Neural progenitor cell (in vitro differentiated cells): Measurements from ENCODE around the gene NDUFA8. TPM values are rescaled to one million over a fixed set of nuclear protein-coding genes. Genes with fewer than 3 reads are reported as not detected.

ENCODE experiments used
- DNase-seq: peaks from one replicate; pipeline ENCODE4 v3.0.0-alpha.2; 2016; ENCODE audit warnings: low spot score
- H2AFZ ChIP-seq: fragments of 200-600 bp; sonication (generic); replicated peaks from 2 replicates; pipeline ENCODE4 v1.6.1; 2016; ENCODE audit warnings: antibody characterized with exemption
- H3F3A ChIP-seq: fragments of 200-600 bp; sonication (generic); 2 replicates; pipeline ENCODE4 v1.6.1; 2016; ENCODE audit warnings: antibody characterized with exemption, low read depth
- H3K27ac ChIP-seq: fragments of 200-600 bp; sonication (generic); 2 replicates; pipeline ENCODE4 v1.5.1; 2016; ENCODE audit warnings: mild to moderate bottlenecking
- H3K27me3 ChIP-seq: fragments of 200-600 bp; sonication (generic); 2 replicates; pipeline ENCODE4 v1.6.1; 2016; ENCODE audit warnings: mild to moderate bottlenecking, moderate library complexity
- H3K36me3 ChIP-seq: fragments of 200-600 bp; sonication (generic); 2 replicates; pipeline ENCODE4 v1.5.1; 2016
- H3K4me1 ChIP-seq: fragments of 200-600 bp; sonication (generic); 2 replicates; pipeline ENCODE4 v1.6.1; 2016; ENCODE audit warnings: mixed run types
- H3K4me2 ChIP-seq: fragments of 200-600 bp; sonication (generic); 2 replicates; pipeline ENCODE4 v1.6.1; 2016
- H3K4me3 ChIP-seq: fragments of 200-600 bp; sonication (generic); 2 replicates; pipeline ENCODE4 v1.5.1; 2016
- H3K79me2 ChIP-seq: fragments of 200-600 bp; sonication (generic); 2 replicates; pipeline ENCODE4 v1.6.1; 2016; ENCODE audit warnings: low read depth
- H3K9ac ChIP-seq: fragments of 200-600 bp; sonication (generic); 2 replicates; pipeline ENCODE4 v1.6.1; 2016
- H3K9me3 ChIP-seq: fragments of 200-600 bp; sonication (generic); 2 replicates; pipeline ENCODE4 v1.5.1; 2016; ENCODE audit warnings: low read depth
- H4K20me1 ChIP-seq: fragments of 200-600 bp; sonication (generic); 2 replicates; pipeline ENCODE4 v1.6.1; 2016; ENCODE audit warnings: low read depth
- H3K27ac Mint-ChIP-seq: 3 replicates; pipeline ENCODE4 v1.8.0; 2021; ENCODE audit warnings: mixed read lengths
- H3K27me3 Mint-ChIP-seq: 2 replicates; pipeline ENCODE4 v1.8.0; 2022; ENCODE audit warnings: low read depth, mild to moderate bottlenecking, inconsistent platforms, moderate library complexity, mixed read lengths; ENCODE audit not compliant: insufficient read depth
- H3K36me3 Mint-ChIP-seq: 3 replicates; pipeline ENCODE4 v1.8.0; 2021; ENCODE audit warnings: mixed read lengths
- H3K4me1 Mint-ChIP-seq: 3 replicates; pipeline ENCODE4 v1.8.0; 2021; ENCODE audit warnings: mixed read lengths
- H3K4me3 Mint-ChIP-seq: 3 replicates; pipeline ENCODE4 v1.8.0; 2021; ENCODE audit warnings: mild to moderate bottlenecking, moderate library complexity, mixed read lengths
- H3K9me3 Mint-ChIP-seq: 3 replicates; pipeline ENCODE4 v1.8.0; 2020; ENCODE audit warnings: mixed read lengths
- EZH2 ChIP-seq: fragments of 200-600 bp; sonication (generic); IDR thresholded peaks from 2 replicates; pipeline ENCODE4 v1.6.1; 2017; ENCODE audit warnings: antibody characterized with exemption, mild to moderate bottlenecking, moderate library complexity
- EZH2phosphoT487 ChIP-seq: fragments of 200-600 bp; sonication (generic); IDR thresholded peaks from 2 replicates; pipeline ENCODE4 v1.6.1; 2017; ENCODE audit warnings: antibody characterized with exemption
- total RNA-seq: library from RNA; depleted of rRNA; stranded (reverse); fragments of >200 nt; gene quantifications from 2 replicates; pipeline ENCODE4 v1.2.3, GENCODE V29; 2015; ENCODE audit warnings: low replicate concordance
- TF ChIP-seq, protein P1 (sequence below): fragments of 200-600 bp; sonication (generic); IDR thresholded peaks from 2 replicates; pipeline ENCODE4 v1.5.1; 2017; ENCODE audit warnings: antibody characterized with exemption, mild to moderate bottlenecking

The NDUFA8 gene
- total RNA-seq, 1 donor from 2014 or later, result 49.6 TPM

DNA sequence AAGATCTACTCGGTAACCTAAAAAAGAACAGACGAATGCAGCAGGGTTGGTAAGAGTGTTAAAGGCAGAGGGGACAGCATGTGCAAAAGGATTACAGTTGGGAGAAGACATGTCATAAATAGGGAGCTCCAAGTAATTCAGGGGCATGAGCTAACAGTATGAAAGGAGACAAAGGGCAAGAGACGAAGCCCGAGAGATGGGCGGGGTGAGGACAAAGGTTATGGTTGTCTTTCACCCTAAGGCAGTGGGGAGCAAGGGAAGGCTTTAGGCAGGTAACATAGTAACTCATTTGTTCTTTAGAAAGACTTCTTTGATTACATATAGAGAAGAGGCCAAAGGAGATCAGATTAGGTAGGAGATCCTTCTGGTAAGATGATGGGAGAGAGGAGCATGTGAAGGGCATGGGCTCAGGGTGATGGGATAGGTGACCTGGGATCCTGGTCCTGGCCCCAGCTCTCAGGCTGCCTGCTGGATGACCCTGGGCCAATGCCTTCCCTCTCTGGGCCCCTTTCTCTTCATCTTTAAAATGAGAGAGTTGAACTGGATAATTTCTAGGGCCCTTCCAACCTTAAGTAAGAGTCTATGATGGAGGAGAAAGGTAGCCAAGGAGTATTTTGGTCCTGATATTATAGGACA is 19.6 kb upstream of the NDUFA8 start:
- no peak overlapping the region for H3K4me2 ChIP-seq

DNA sequence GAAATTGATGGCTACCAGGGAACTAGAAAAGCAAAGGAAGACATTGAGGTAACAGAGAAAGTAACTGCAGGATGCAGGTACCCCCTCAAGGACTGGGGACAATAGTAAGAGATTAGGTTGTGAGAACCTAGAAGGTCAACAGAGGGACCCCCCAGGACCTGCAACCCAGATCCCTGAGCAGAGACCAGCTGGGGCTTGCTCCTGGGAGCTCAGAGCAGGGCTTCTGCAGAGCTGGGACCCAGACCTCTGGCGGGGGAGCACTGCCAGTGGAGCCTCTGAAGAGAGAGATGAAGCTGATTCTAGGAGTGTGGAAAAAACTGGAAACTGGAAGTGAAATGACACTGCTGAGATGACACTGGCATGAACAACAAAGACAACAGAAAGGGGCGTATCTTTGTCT is 17.3 kb upstream of the NDUFA8 start:
- no peaks in the 10 kb centered on the region for H3F3A ChIP-seq
- H3K79me2 ChIP-seq, result no peaks in the 10 kb centered on the region
- TF ChIP-seq EZH2phosphoT487 (no peak), EZH2 (no peak)
- TF ChIP-seq, protein P1, sequence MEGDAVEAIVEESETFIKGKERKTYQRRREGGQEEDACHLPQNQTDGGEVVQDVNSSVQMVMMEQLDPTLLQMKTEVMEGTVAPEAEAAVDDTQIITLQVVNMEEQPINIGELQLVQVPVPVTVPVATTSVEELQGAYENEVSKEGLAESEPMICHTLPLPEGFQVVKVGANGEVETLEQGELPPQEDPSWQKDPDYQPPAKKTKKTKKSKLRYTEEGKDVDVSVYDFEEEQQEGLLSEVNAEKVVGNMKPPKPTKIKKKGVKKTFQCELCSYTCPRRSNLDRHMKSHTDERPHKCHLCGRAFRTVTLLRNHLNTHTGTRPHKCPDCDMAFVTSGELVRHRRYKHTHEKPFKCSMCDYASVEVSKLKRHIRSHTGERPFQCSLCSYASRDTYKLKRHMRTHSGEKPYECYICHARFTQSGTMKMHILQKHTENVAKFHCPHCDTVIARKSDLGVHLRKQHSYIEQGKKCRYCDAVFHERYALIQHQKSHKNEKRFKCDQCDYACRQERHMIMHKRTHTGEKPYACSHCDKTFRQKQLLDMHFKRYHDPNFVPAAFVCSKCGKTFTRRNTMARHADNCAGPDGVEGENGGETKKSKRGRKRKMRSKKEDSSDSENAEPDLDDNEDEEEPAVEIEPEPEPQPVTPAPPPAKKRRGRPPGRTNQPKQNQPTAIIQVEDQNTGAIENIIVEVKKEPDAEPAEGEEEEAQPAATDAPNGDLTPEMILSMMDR, result no peak
- H3K9ac ChIP-seq, result no peak overlapping the region
- H3K9me3 ChIP-seq, result no peaks in the 10 kb centered on the region
- Mint-ChIP-seq H3K27me3 (peaks cover 14% of the 10 kb centered on the region), H3K9me3 (no peaks in the 10 kb centered on the region), H3K4me3 (no peak overlapping the region), H3K27ac (no peak overlapping the region), H3K4me1 (no peaks in the 10 kb centered on the region), H3K36me3 (no peaks in the 10 kb centered on the region)
- no peak overlapping the region for H3K4me3 ChIP-seq
- no peaks in the 10 kb centered on the region for H3K36me3 ChIP-seq
- no peak overlapping the region for H3K27ac ChIP-seq
- no peaks in the 10 kb centered on the region for H4K20me1 ChIP-seq
- H3K4me2 ChIP-seq, result no peak overlapping the region
- H3K27me3 ChIP-seq, result peaks cover 4% of the 10 kb centered on the region
- no peak overlapping the region for H2AFZ ChIP-seq
- no peak for DNase-seq
- H3K4me1 ChIP-seq, result no peaks in the 10 kb centered on the region

More for the DNA sequence above, 19.6 kb upstream of the NDUFA8 start:
- Histone ChIP-seq H4K20me1 (no peaks in the 10 kb centered on the region), H3K4me3 (no peak overlapping the region), H3K79me2 (no peaks in the 10 kb centered on the region), H2AFZ (no peak overlapping the region), H3K9me3 (no peaks in the 10 kb centered on the region), H3K9ac (no peak overlapping the region), H3K4me1 (no peaks in the 10 kb centered on the region), H3K27ac (no peak overlapping the region), H3F3A (no peaks in the 10 kb centered on the region), H3K27me3 (peaks cover 4% of the 10 kb centered on the region), H3K36me3 (no peaks in the 10 kb centered on the region)
- Mint-ChIP-seq H3K9me3 (no peaks in the 10 kb centered on the region), H3K36me3 (no peaks in the 10 kb centered on the region), H3K4me1 (no peaks in the 10 kb centered on the region), H3K27ac (no peak overlapping the region), H3K4me3 (no peak overlapping the region), H3K27me3 (peaks cover 10% of the 10 kb centered on the region)
- TF ChIP-seq EZH2, result no peak
- TF ChIP-seq, protein P1, result no peak
- no peak for TF ChIP-seq EZH2phosphoT487
- DNase-seq, result no peak

DNA sequence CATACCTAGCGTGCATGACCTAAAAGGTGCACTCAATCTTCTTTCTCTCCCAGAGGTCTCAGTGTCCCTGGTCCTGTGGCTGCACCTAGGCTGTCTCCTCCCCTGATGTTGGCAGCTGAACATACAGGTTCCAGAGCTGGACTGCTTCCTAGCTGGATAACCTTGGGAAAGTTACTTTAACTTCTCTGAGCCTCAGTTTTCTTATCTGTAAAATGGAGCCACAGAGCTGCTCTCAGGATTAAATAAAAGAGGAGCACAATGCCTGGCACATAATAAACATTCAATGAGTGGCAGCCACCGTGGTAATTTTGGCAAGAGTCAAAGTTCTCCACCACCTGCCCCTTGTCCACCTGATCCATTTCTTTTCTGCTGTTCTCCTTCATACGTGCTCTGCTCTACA is 14.1 kb upstream of the NDUFA8 start:
- no peak overlapping the region for H3K27ac Mint-ChIP-seq
- no peak for TF ChIP-seq EZH2phosphoT487
- TF ChIP-seq EZH2, result no peak
- TF ChIP-seq, protein P1, result no peak
- H3K4me2 ChIP-seq, result no peak overlapping the region
- no peak overlapping the region for H3K27ac ChIP-seq
- no peaks in the 10 kb centered on the region for H3K36me3 Mint-ChIP-seq
- no peaks in the 10 kb centered on the region for H3K4me1 ChIP-seq
- H3F3A ChIP-seq, result no peaks in the 10 kb centered on the region
- H3K27me3 Mint-ChIP-seq, result peaks cover 14% of the 10 kb centered on the region
- no peak overlapping the region for H2AFZ ChIP-seq
- no peaks in the 10 kb centered on the region for H4K20me1 ChIP-seq
- no peaks in the 10 kb centered on the region for H3K36me3 ChIP-seq
- no peak overlapping the region for H3K4me3 Mint-ChIP-seq
- H3K4me3 ChIP-seq, result no peak overlapping the region
- H3K79me2 ChIP-seq, result no peaks in the 10 kb centered on the region
- no peaks in the 10 kb centered on the region for H3K9me3 Mint-ChIP-seq
- no peaks in the 10 kb centered on the region for H3K9me3 ChIP-seq
- H3K27me3 ChIP-seq, result peaks cover 17% of the 10 kb centered on the region
- no peak overlapping the region for H3K9ac ChIP-seq
- no peaks in the 10 kb centered on the region for H3K4me1 Mint-ChIP-seq
- no peak for DNase-seq
